ENCODE data around the gene EFNA4.

GRCh38 chr1:155077346-155077745 lies 13.8 kb downstream of the EFNA4 start:
- TF ChIP-seq CTCF (IDR thresholded peaks at IDR 0.05 in 4 of 5, conservative IDR thresholded peaks at IDR 0.05 in 1 of 5) = no peak
- no peak for TF ChIP-seq POLR2A (IDR thresholded peaks at IDR 0.05)
